Measurements from ENCODE around the gene TCERG1. TPM values are rescaled to one million over a fixed set of nuclear protein-coding genes. Genes with fewer than 3 reads are reported as not detected.

TCERG1 gene
- total RNA-seq, 1 experiment from 2014 or later: 83.5 TPM

- no peak for ATAC-seq
These were observed 92.8 kb downstream of the TCERG1 start for GRCh38 chr5:146539973-146540372.

GRCh38 chr5:146540414-146540813 lies 93.3 kb downstream of the TCERG1 start:
- no peak overlapping the region for H3K4me3 ChIP-seq (replicated peaks in 1 of 2; ENCODE audit: low read depth in 1 of 2, low read length in 2 of 2)
- H4K20me1 ChIP-seq (ENCODE audit: insufficient read depth): no peaks in the 10 kb centered on the region
- intact Hi-C loops (cut with micrococcal nuclease): loop anchor here (5.0 kb wide), 2 partner anchors 407 to 827 kb away; no protein-coding TSS in a partner anchor
- no peak for DNase-seq (ENCODE audit: low read depth, low spot score)
- ChIA-PET CTCF (interaction anchor here (1.5 to 4.0 kb wide), 2 partner anchors 425 to 648 kb away, joined by 6 to 81 read pairs; no protein-coding TSS in a partner anchor), RAD21 (ENCODE audit: low non-redundant PET in 1 of 2, low total read pairs in 2 of 2, uncharacterized antibody in 2 of 2, unreplicated experiment in 2 of 2) (no interaction called here), POLR2A (no interaction called here)
- no peaks in the 10 kb centered on the region for H3K4me1 ChIP-seq (ENCODE audit: control insufficient read depth in 1 of 2, insufficient read depth in 2 of 2, low read length in 2 of 2)
- H2AFZ ChIP-seq (ENCODE audit: low read depth, low read length, poor library complexity, severe bottlenecking): no peak overlapping the region
- H3K27me3 ChIP-seq (ENCODE audit: insufficient read depth, low read length): no peaks in the 10 kb centered on the region
- no peak overlapping the region for H3K27ac ChIP-seq (ENCODE audit: low read depth, low read length)
- H3K79me2 ChIP-seq (ENCODE audit: insufficient read depth, low read length): no peaks in the 10 kb centered on the region
- no peaks in the 10 kb centered on the region for H3K9me3 ChIP-seq (ENCODE audit: control insufficient read depth in 1 of 2, insufficient read depth in 1 of 2, low read depth in 1 of 2, low read length in 2 of 2)
- BruUV-seq (replicated peaks): no TSS peak
- no peak overlapping the region for H3K9ac ChIP-seq (ENCODE audit: low read length)
- H3K9me2 ChIP-seq (ENCODE audit: insufficient read depth): no peaks in the 10 kb centered on the region
- no peak overlapping the region for H3K4me2 ChIP-seq (ENCODE audit: low read length)
- ATAC-seq: no peak
- no peaks in the 10 kb centered on the region for H3K36me3 ChIP-seq (ENCODE audit: control insufficient read depth in 1 of 2, insufficient read depth in 2 of 2, low read length in 2 of 2)
- TF ChIP-seq SP1 (IDR thresholded peaks at IDR 0.05; ENCODE audit: low read depth): no peak
- no peak for TF ChIP-seq CTCF (IDR thresholded peaks at IDR 0.05 in 2 of 3, conservative IDR thresholded peaks at IDR 0.05 in 1 of 3; ENCODE audit: borderline replicate concordance in 1 of 3, insufficient read depth in 1 of 3, low read depth in 2 of 3, low read length in 2 of 3)
- TF ChIP-seq ZFX (IDR thresholded peaks at IDR 0.05): no peak
- no peak for TF ChIP-seq JUND (IDR thresholded peaks at IDR 0.05)
- TF ChIP-seq POLR2AphosphoS5 (IDR thresholded peaks at IDR 0.05; ENCODE audit: low read depth, low read length): no peak
- TF ChIP-seq SIN3A (IDR thresholded peaks at IDR 0.05; ENCODE audit: low read depth): no peak
- TF ChIP-seq EZH2phosphoT487 (IDR thresholded peaks at IDR 0.05; ENCODE audit: borderline replicate concordance): no peak
- TF ChIP-seq ELF1 (IDR thresholded peaks at IDR 0.05; ENCODE audit: borderline replicate concordance, low read depth): no peak
- no peak for TF ChIP-seq SRF (IDR thresholded peaks at IDR 0.05; ENCODE audit: low read depth)
- TF ChIP-seq MAX (IDR thresholded peaks at IDR 0.05): no peak

More at GRCh38 chr5:146539973-146540372, 92.8 kb downstream of the TCERG1 start:
- Histone ChIP-seq H3K36me3 (ENCODE audit: control insufficient read depth in 1 of 2, insufficient read depth in 2 of 2, low read length in 2 of 2) (no peaks in the 10 kb centered on the region), H3K27ac (ENCODE audit: low read depth, low read length) (no peak overlapping the region), H3K79me2 (ENCODE audit: insufficient read depth, low read length) (no peaks in the 10 kb centered on the region), H4K20me1 (ENCODE audit: insufficient read depth) (no peaks in the 10 kb centered on the region), H3K9me2 (ENCODE audit: insufficient read depth) (no peaks in the 10 kb centered on the region), H3K4me2 (ENCODE audit: low read length) (no peak overlapping the region), H2AFZ (ENCODE audit: low read depth, low read length, poor library complexity, severe bottlenecking) (no peak overlapping the region), H3K9me3 (ENCODE audit: control insufficient read depth in 1 of 2, insufficient read depth in 1 of 2, low read depth in 1 of 2, low read length in 2 of 2) (no peaks in the 10 kb centered on the region), H3K27me3 (ENCODE audit: insufficient read depth, low read length) (no peaks in the 10 kb centered on the region), H3K9ac (ENCODE audit: low read length) (no peak overlapping the region), H3K4me1 (ENCODE audit: control insufficient read depth in 1 of 2, insufficient read depth in 2 of 2, low read length in 2 of 2) (no peaks in the 10 kb centered on the region), H3K4me3 (replicated peaks in 1 of 2; ENCODE audit: low read depth in 1 of 2, low read length in 2 of 2) (no peak overlapping the region)
- RAD21 ChIA-PET (ENCODE audit: low non-redundant PET in 1 of 2, low total read pairs in 2 of 2, uncharacterized antibody in 2 of 2, unreplicated experiment in 2 of 2): no interaction called here
- no peak for DNase-seq (ENCODE audit: low read depth, low spot score)
- CTCF ChIA-PET: interaction anchor here (4.0 kb wide), 1 partner anchor 426 kb away, joined by 81 read pairs; no protein-coding TSS in a partner anchor
- intact Hi-C loops (cut with micrococcal nuclease): loop anchor here (5.0 kb wide), 2 partner anchors 407 to 827 kb away; no protein-coding TSS in a partner anchor
- TF ChIP-seq FOSL1 (IDR thresholded peaks at IDR 0.05; ENCODE audit: low read depth): no peak
- no peak for TF ChIP-seq YY1 (IDR thresholded peaks at IDR 0.05; ENCODE audit: extremely low read depth, insufficient replicate concordance, low read depth, low read length)
- no peak for TF ChIP-seq CTCF (IDR thresholded peaks at IDR 0.05 in 2 of 3, conservative IDR thresholded peaks at IDR 0.05 in 1 of 3; ENCODE audit: borderline replicate concordance in 1 of 3, insufficient read depth in 1 of 3, low read depth in 2 of 3, low read length in 2 of 3)
- TF ChIP-seq RAD21 (IDR thresholded peaks at IDR 0.05; ENCODE audit: low read depth): no peak
- TF ChIP-seq EZH2 (IDR thresholded peaks at IDR 0.05): no peak
- no peak for TF ChIP-seq EGR1 (IDR thresholded peaks at IDR 0.05; ENCODE audit: low read depth)
- POLR2A ChIA-PET: no interaction called here
- no TSS peak for BruUV-seq (replicated peaks)

Measured in HCT116 (cell line).